HEK293 (cell line): ENCODE results near the gene ATP2B3.

Experiments used
- CTCF ChIA-PET: fragments of 350-600 bp; formaldehyde crosslinking; extraction: SDS; loops from one replicate; lab custom pipeline; 2021; ENCODE audit warnings: antibody characterized with exemption; lab: Yijun Ruan, JAX
- POLR2A ChIA-PET: fragments of 300-600 bp; formaldehyde crosslinking; extraction: SDS; loops from one replicate; lab custom pipeline; 2020; ENCODE audit warnings: antibody characterized with exemption, inconsistent platforms; lab: Yijun Ruan, JAX
- H3K27ac ChIP-seq: fragments of 200-500 bp; sonication (Bioruptor generic); 2 replicates; pipeline ENCODE4 v1.5.1; 2014; ENCODE audit warnings: low read depth, low read length, control low read depth, inconsistent platforms; ENCODE audit errors: extremely low read depth
- H3K36me3 ChIP-seq, 2 experiments: fragments of 200-500 bp in 1 of 2; sonication (Bioruptor generic) in 1 of 2; 1 replicate in 1 of 2; 2 replicates in 1 of 2; pipeline ENCODE4 v1.5.1; 2014 to 2017; ENCODE audit warnings: inconsistent platforms in 2 of 2, low read length in 2 of 2; ENCODE audit not compliant: control insufficient read depth in 2 of 2, insufficient read depth in 1 of 2
- H3K4me1 ChIP-seq: fragments of 200-500 bp; sonication (Bioruptor generic); 2 replicates; pipeline ENCODE4 v1.5.1; 2014; ENCODE audit warnings: mild to moderate bottlenecking, low read length, inconsistent platforms; ENCODE audit not compliant: control insufficient read depth, insufficient read depth
- H3K4me3 ChIP-seq: 2 replicates; pipeline ENCODE4 v1.5.1; 2011; ENCODE audit warnings: low read depth, mild to moderate bottlenecking, control low read depth, low read length, moderate library complexity
- H3K9me3 ChIP-seq: fragments of 200-500 bp; sonication (Bioruptor generic); 2 replicates; pipeline ENCODE4 v1.5.1; 2014; ENCODE audit warnings: low read depth, low read length, inconsistent platforms; ENCODE audit not compliant: control insufficient read depth, insufficient read depth
- BCL11B ChIP-seq: fragments of 450-650 bp; formaldehyde crosslinking; IDR thresholded peaks from 2 replicates; pipeline ENCODE4 v1.5.1; 2016; ENCODE audit warnings: low read depth, missing biosample characterization, missing genetic modification characterization
- CTCF ChIP-seq: fragments of 450-650 bp; formaldehyde crosslinking; IDR thresholded peaks from 2 replicates; pipeline ENCODE4 v1.5.1; 2016; ENCODE audit warnings: missing biosample characterization, missing genetic modification characterization
- EGR2 ChIP-seq: fragments of 450-650 bp; formaldehyde crosslinking; IDR thresholded peaks from 2 replicates; pipeline ENCODE4 v1.5.1; 2016; ENCODE audit warnings: low read depth, missing biosample characterization, missing genetic modification characterization
- GLI4 ChIP-seq: fragments of 450-650 bp; formaldehyde crosslinking; IDR thresholded peaks from 2 replicates; pipeline ENCODE4 v1.5.1; 2016; ENCODE audit warnings: missing biosample characterization, missing genetic modification characterization
- HIC1 ChIP-seq: fragments of 450-650 bp; formaldehyde crosslinking; IDR thresholded peaks from 2 replicates; pipeline ENCODE4 v1.5.1; 2016; ENCODE audit warnings: missing biosample characterization, missing genetic modification characterization
- MZF1 ChIP-seq: fragments of 450-650 bp; formaldehyde crosslinking; IDR thresholded peaks from 2 replicates; pipeline ENCODE4 v1.5.1; 2017; ENCODE audit warnings: missing biosample characterization, missing genetic modification characterization, borderline replicate concordance
- ZIC2 ChIP-seq: fragments of 450-650 bp; formaldehyde crosslinking; IDR thresholded peaks from 2 replicates; pipeline ENCODE4 v1.5.1; 2016; ENCODE audit warnings: missing biosample characterization, missing genetic modification characterization
- ZNF114 ChIP-seq: fragments of 450-650 bp; formaldehyde crosslinking; IDR thresholded peaks from 2 replicates; pipeline ENCODE4 v1.5.0; 2017; ENCODE audit warnings: missing biosample characterization, missing genetic modification characterization
- ZNF341 ChIP-seq: fragments of 450-650 bp; formaldehyde crosslinking; IDR thresholded peaks from 2 replicates; pipeline ENCODE4; 2016; ENCODE audit warnings: low read depth, missing biosample characterization, missing genetic modification characterization
- ZNF350 ChIP-seq: fragments of 450-650 bp; formaldehyde crosslinking; IDR thresholded peaks from 2 replicates; pipeline ENCODE4 v1.5.0; 2017; ENCODE audit warnings: missing biosample characterization, mild to moderate bottlenecking, missing genetic modification characterization
- ZNF394 ChIP-seq: fragments of 450-650 bp; formaldehyde crosslinking; IDR thresholded peaks from 2 replicates; pipeline ENCODE4 v1.5.1; 2016; ENCODE audit warnings: missing biosample characterization, missing genetic modification characterization, mild to moderate bottlenecking, moderate library complexity, borderline replicate concordance
- ZXDB ChIP-seq: fragments of 450-650 bp; formaldehyde crosslinking; IDR thresholded peaks from 2 replicates; pipeline ENCODE4 v1.5.1; 2016; ENCODE audit warnings: missing biosample characterization, missing genetic modification characterization
- TF ChIP-seq, protein P1 (sequence below): fragments of 450-650 bp; formaldehyde crosslinking; IDR thresholded peaks from 2 replicates; pipeline ENCODE4 v1.5.1; 2016; ENCODE audit warnings: missing biosample characterization, missing genetic modification characterization
- TF ChIP-seq, protein P2 (sequence below): fragments of 450-650 bp; formaldehyde crosslinking; IDR thresholded peaks from 2 replicates; pipeline ENCODE4 v1.5.1; 2016; ENCODE audit warnings: missing biosample characterization, missing genetic modification characterization

The ATP2B3 gene

GRCh38 chrX:153576961-153577360, 59.5 kb downstream of the ATP2B3 start:
- H3K9me3 ChIP-seq: no peaks in the 10 kb centered on the region
- no peaks in the 10 kb centered on the region for H3K4me1 ChIP-seq
- no peak overlapping the region for H3K4me3 ChIP-seq
- CTCF ChIA-PET: interaction anchor here (0.7 to 2.0 kb wide), 7 partner anchors 8 to 91 kb away, joined by 3 to 16 read pairs (median 5); partner anchors contain the start of gene DUSP9
- no peak overlapping the region for H3K27ac ChIP-seq
- no peaks in the 10 kb centered on the region for H3K36me3 ChIP-seq
- TF ChIP-seq HIC1 (tag by site-specific recombination) (no peak), ZNF394 (tag by site-specific recombination) (peak; percentile 49; the same call in 1 of the 2 replicates)
- TF ChIP-seq, all 188 proteins: peak for 1
- POLR2A ChIA-PET: no interaction called here

DNA sequence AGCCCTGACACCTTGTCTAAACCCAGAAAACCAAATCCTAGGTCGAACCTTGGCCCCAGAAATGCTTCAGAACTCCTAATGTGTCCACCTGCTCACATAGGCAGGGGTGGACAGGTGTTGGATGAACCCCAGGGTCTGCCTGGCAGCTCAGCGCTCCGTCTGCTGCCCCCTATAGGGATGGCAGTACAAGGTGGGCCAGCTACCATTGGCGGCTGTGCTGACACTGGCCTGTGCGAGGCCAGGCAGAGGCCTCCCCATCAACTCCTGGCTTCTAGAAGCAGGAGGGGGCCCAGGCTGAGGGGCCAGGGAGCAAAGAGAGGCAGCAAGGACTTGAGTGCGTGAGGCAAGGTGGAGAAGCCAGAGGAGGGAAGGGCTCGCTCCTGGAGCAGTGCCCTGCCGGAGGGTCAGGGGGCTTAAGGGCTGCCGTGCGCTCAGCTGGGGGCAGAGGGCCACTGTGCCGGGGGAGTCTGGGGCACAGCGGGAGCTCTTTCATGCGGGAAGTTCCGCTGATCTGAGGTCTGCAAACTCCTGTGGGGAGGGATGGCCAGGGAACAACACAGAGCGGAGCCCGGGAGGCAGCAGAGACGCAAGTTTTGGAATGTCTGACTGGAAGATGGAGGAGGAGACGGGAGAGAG, 60.9 kb downstream of the ATP2B3 start:
- no peaks in the 10 kb centered on the region for H3K36me3 ChIP-seq
- ChIA-PET CTCF (interaction anchor here (0.7 to 2.0 kb wide), 10 partner anchors 10 to 90 kb away, joined by 3 to 16 read pairs (median 5); no protein-coding TSS in a partner anchor), POLR2A (interaction anchor here (0.6 kb wide), 1 partner anchor 78 kb away, joined by 3 read pairs; no protein-coding TSS in a partner anchor)
- no peaks in the 10 kb centered on the region for H3K4me1 ChIP-seq
- no peaks in the 10 kb centered on the region for H3K9me3 ChIP-seq
- no peak overlapping the region for H3K27ac ChIP-seq
- TF ChIP-seq GLI4 (tag by site-specific recombination) (no peak), ZIC2 (tag by site-specific recombination) (peak; percentile 79), MZF1 (tag by site-specific recombination) (no peak)
- TF ChIP-seq, protein P1, sequence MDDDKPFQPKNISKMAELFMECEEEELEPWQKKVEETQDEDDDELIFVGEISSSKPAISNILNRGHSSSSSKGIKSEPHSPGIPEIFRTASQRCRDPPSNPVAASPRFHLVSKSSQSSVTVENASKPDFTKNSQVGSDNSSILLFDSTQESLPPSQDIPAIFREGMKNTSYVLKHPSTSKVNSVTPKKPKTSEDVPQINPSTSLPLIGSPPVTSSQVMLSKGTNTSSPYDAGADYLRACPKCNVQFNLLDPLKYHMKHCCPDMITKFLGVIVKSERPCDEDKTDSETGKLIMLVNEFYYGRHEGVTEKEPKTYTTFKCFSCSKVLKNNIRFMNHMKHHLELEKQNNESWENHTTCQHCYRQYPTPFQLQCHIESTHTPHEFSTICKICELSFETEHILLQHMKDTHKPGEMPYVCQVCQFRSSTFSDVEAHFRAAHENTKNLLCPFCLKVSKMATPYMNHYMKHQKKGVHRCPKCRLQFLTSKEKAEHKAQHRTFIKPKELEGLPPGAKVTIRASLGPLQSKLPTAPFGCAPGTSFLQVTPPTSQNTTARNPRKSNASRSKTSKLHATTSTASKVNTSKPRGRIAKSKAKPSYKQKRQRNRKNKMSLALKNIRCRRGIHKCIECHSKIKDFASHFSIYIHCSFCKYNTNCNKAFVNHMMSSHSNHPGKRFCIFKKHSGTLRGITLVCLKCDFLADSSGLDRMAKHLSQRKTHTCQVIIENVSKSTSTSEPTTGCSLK (tag by site-specific recombination): no peak
- TF ChIP-seq, all 188 proteins: peak for 1
- H3K4me3 ChIP-seq: no peak overlapping the region

DNA sequence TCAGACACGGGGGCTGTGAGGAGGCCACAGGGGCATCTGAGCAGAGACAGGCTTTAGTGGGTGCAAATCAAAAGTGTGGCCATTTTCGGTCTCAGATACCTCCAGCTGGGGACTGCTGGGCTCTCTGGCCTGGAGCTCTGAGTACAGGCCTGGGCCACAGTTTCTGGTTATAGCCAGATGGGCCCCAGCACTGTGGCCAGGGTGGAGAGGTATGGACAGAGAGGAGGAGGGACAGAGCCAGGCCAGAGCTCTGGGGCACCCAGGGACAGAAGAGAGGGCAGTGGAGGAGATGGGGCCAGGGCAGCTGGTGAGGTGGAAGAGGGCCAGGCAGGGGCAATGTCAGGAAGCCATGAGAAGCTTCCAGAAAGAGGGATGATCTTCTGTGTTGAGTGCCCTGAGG, 61.4 kb downstream of the ATP2B3 start:
- Histone ChIP-seq H3K36me3 (no peaks in the 10 kb centered on the region), H3K4me3 (no peak overlapping the region), H3K4me1 (no peaks in the 10 kb centered on the region)
- CTCF ChIA-PET: interaction anchor here (0.8 to 1.9 kb wide), 3 partner anchors 14 to 89 kb away, joined by 3 to 16 read pairs (median 5); no protein-coding TSS in a partner anchor
- TF ChIP-seq CTCF (tag by site-specific recombination) (no peak), ZNF350 (tag by site-specific recombination) (no peak), ZXDB (tag by site-specific recombination) (no peak), ZNF114 (tag by site-specific recombination) (no peak), ZNF341 (tag by site-specific recombination) (no peak), EGR2 (tag by site-specific recombination) (no peak), BCL11B (tag by site-specific recombination) (no peak)
- TF ChIP-seq, protein P2, sequence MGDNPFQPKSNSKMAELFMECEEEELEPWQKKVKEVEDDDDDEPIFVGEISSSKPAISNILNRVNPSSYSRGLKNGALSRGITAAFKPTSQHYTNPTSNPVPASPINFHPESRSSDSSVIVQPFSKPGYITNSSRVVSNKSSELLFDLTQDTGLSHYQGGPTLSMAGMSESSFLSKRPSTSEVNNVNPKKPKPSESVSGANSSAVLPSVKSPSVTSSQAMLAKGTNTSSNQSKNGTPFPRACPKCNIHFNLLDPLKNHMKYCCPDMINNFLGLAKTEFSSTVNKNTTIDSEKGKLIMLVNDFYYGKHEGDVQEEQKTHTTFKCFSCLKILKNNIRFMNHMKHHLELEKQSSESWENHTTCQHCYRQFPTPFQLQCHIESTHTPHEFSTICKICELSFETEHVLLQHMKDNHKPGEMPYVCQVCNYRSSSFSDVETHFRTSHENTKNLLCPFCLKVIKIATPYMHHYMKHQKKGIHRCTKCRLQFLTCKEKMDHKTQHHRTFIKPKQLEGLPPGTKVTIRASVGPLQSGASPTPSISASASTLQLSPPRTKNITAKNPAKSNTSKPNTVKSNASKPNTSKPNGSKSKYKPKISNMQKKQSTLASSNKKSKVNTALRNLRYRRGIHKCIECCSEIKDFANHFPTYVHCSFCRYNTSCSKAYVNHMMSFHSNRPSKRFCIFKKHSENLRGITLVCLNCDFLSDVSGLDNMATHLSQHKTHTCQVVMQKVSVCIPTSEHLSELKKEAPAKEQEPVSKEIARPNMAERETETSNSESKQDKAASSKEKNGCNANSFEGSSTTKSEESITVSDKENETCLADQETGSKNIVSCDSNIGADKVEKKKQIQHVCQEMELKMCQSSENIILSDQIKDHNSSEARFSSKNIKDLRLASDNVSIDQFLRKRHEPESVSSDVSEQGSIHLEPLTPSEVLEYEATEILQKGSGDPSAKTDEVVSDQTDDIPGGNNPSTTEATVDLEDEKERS (tag by site-specific recombination): no peak
- TF ChIP-seq, all 188 proteins: peak for 0
- Histone ChIP-seq H3K27ac (no peak overlapping the region), H3K9me3 (no peaks in the 10 kb centered on the region)
- POLR2A ChIA-PET: no interaction called here
